ENCODE measurements around the gene CEACAM4.
A peak's percentile ranks its signal among the peaks of the same experiment; 100 is the strongest.

Gene CEACAM4

DNA sequence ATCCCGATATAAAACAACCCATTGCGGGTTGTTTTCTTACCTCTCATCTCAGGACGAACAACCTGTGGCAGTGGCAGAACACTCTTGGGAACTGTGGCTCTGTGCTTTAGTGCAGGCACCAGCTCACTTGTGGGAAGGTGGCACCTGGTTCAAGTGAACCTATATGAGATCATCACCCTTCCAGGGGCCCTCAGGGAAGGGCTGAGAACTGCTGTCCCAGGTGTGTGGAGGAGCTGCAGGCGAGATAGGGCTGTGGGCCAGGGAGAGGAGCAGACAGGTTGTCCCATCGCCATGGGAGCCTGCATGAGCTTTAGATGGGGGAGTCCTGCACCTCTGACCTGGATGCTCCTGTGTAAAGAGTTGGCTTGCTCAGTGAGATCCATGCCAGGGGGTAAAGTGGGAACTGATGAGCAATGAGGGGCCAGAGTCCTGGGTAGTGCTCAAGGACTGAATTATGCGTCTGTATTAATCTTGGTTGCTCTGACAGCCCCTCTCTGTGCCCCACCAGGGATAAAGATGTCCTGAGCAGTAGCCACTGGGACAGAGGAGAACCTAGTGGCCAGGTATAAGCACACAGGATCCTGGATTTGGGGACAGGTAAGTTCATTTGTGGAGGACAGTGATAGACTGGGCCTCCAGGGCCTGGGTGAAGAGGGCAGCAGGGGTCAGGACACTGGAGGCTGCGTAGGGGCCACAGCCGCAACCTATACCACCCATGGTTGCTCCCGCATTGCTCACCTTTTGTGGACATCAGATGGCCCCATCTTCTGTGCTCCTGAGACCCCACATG, 8.7 kb downstream of the CEACAM4 start:
- DNase-seq (ENCODE audit: low read depth), result no peak

DNA sequence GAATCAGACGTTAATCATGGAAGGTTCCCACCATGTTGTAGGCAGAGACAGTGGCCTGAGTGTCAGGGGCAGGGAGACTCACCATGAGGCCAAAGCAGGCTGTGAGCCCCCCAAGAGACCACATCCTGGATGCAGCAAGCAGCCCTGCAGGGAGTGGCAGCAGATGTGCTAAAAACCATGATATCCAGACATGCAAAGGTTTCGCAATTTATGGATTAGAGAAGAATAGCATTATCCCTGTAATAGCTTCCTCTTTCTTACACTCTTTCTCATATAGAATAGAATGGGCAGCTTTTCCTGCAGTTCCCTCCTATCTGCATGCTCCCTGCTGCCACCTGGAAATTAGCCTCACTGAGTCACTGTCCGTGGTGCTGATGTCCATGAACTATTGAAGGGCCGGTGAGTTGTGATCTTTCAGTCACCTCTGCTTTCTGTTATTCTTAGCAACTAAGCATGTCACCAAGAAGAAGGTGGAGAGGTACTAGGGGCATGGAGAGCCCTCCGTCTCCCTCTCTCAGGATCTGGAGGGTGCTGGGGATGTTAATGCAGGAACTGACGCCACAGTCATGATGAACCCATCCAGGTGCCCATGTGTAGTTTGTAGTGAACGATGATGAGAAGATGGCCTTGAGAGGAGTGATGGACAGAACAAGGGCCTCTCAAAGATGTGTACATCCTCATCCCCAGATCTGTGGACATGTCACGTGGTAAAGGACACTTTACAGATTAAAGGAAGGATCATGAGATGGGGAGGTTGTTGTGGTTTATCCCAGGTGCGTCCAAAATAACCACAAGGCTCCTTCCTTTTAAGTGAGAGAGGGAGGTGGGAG, 9.9 kb downstream of the CEACAM4 start:
- DNase-seq (ENCODE audit: low read depth), result no peak

DNA sequence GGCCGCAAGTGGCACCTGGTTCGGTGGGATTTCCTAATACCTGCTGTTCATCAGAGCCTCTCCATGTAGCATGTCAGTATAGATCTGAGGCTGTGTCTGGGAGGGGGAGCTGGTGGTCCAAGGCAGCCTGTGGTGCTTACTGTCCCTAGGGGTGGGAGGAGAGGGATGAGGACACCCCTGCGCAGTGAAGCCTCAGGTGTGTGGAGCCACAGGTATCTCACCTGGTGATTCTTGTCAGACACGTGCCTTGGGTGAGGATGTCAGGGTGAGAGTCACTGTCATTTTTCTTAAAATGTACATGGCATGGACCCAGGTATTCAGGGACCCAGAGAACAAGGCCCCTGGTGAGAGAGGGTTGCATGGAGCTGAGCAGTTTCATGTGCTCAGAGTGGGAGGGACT, 11.7 kb downstream of the CEACAM4 start:
- DNase-seq (ENCODE audit: low read depth), result no peak

DNA sequence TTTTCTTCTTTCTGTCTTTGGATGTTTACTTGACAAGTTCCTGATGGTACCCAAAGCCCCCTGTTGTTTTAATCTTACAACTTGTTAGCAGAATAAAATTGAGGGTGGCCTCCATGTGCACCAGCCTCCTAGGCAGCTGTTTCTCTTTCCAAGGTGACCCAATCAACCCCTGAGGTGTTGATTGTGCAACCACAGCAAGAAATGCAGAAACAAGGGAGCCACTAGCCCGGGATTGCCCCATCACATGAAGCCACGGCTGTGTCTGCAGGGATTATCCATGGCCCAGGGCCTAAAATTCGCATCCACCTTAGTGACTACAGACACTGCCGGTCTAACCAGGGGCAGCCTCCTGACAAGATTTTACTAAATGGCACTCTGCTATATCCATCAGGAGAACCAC, 14.4 kb downstream of the CEACAM4 start:
- no peak for DNase-seq (ENCODE audit: low read depth)

DNA sequence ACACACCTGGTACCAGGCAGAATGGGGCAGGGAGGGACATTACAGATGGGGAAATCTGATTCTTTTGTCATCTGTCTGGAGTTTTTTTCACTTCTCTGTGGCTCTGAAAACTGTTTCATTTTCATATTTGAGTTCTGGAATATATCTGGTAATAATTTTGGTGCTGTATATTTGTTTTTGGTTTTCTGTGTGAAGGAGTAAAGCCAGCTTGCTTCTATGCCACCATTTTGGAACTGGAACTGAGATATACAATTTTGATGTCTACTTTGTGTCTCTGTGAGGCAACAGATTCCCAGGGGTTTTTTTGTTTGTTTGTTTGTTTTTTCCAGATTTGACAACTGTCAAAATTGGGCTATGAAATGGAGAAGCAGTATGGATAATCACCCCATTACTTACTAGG, 16.1 kb downstream of the CEACAM4 start:
- no peak for DNase-seq (ENCODE audit: low read depth)

DNA sequence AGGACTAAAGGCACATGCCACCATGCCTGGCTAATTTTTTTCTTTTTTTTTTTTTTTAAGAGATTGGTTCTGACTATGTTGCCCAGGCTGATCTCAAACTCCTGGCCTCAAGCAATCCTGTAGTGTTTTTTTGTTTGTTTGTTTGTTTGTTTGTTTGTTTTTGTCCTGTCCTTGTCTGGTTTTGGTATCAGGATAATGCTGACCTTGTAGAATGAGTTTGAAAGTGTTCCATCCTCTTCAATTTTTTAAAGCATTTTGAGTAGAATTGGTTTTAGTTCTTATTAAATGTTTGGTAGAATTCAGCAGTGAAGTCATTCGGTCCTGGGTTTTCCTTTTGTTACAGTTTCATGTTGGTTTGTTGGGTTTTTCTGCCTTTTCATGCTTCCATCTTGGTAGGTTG, 19.2 kb downstream of the CEACAM4 start:
- DNase-seq (ENCODE audit: low read depth), result no peak

DNA sequence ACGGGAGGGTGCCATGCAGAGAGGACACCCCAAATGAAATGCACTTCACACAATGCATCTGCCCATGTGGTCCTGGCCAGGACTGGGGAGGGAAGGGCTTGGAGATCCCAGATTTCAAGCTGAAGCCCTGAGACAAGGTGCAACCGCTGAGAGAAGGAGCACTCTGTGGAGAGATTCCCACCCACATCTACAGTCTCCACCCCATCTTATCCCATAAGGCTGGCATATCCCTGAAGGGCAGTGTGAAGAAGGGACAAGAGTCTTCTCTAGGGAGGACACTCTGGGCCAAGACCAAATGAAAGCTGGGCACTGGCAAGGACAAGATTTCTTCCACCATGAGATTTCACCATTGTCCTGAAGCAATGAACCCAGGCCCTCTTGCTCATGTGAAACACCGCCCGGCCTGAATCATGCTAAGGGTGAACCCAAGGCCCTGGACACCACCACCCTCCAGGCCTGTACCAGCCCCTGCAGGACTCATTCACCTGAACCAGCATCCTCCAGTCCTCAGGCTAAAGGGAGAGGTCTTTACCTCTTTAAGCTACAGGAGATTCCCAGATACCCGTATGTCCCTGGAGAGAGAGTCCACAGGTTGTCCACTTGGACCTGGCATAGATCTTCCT, 20.5 kb downstream of the CEACAM4 start:
- DNase-seq (ENCODE audit: low read depth), result no peak

DNA sequence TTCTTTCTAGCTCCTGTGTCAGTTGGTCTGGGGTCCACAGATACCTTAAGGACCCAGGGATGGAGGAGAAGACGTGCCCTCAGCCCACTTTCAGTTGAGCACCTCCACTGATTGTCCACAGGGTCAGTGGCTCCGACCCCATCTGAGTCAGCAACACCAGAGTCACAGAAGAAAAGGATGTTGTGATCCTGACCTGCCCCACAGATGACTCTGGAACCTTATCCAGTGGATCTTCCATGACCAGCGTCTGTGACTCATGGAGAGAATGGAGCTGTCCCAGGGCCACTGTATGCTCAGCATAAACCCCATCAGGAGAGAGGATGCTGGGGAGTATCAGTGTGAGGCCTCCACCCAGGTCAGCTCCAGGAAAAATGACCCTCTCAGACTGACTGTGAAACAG, 22.0 kb downstream of the CEACAM4 start:
- DNase-seq (ENCODE audit: low read depth), result no peak

DNA sequence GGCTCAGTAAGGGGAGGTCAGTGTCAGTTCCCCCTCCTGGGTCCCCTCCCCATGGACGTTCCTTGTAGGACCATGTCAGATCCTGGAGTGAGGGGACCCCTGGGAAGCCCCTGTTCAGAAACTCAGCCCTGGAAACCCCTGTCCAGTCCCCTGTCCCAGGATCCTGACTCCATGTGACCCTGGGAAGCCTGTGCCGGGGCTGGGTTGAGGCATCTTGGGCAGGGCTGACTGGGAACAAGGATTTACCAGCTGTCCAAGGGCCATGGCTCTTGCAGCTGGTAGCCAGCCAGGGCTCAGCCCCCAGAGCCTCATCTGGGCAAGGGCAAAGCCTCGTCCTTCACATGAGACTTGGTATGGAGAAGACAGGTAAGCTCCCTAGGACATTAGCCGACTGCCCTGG, 25.1 kb downstream of the CEACAM4 start:
- no peak for DNase-seq (ENCODE audit: low read depth)

DNA sequence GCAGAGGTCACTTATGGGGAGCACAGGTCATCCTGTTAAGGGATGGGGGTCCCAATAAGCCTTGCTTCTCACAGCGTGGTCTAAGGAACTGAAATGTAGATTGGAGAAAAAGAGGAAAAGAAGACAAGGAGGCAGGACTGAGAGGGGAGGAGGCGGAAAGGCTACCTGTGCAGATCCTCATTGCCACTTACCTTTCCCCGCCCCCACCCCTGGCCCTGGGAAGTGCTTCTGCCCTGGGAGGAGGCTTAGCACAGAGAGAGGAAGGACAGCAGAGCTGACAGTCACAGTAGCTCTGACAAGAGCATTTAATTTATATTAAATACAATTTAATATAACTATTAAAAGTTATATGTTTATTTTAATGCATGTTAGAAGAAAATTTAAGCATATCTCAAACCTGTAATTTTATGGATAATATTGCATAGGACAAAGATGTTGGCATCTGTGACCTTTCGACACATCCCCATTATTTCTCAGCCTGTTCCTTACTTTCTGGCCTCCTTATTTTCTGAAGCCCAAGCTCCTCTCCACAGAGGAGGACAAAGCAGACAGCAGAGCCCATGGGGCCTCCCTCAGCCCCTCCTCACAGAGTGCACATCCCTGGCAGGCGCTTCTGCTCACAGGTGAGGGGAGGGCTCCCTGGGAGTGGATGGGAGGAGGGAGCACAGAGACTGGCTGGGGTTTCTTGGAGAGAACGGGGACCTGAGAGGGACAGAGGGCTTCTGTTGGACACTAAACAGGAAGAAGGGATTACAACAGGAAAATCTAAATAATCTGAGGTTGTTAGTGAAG, 27.5 kb downstream of the CEACAM4 start:
- no peak for DNase-seq (ENCODE audit: low read depth)

DNA sequence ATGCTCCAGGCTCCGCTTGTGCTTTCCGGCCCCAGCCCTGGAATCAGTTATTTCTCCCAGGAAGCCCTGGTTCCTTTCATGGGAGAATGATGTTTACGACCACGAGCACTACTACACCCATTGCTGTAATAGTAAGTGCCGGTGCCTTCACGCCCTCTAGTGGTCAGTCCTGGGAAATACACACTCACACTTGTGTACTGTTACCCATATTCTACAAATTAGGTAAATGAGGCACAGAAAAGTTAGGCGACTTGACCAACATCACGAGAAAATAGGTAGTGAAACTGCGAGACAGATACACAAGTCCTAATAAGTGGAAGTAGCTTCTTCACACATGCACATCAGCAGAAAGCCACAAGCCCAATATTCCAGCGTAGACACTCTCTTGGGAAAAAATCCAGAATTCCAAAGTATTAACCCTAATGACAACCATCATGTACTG, 29.3 kb downstream of the CEACAM4 start:
- peak; percentile 26 for DNase-seq (ENCODE audit: low read depth)

DNA sequence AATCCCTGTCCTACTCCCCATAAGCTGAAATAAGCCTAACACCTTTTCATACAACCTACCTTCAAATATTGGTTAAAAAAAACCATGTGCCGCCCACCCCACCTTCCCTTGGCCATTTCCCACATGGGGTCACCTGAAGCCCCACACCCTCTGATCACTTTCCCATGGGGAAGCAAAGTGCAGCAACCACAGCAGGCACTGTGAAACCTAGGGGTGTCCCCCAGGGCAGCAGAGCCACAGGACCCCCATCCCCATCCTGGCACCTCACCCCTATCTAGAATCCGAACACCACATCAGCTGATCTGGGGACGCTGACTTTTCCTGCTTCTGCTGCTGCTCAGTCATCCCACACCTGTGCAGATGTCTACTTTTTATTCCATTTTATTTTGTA, 31.0 kb downstream of the CEACAM4 start:
- no peak for DNase-seq (ENCODE audit: low read depth)

DNA sequence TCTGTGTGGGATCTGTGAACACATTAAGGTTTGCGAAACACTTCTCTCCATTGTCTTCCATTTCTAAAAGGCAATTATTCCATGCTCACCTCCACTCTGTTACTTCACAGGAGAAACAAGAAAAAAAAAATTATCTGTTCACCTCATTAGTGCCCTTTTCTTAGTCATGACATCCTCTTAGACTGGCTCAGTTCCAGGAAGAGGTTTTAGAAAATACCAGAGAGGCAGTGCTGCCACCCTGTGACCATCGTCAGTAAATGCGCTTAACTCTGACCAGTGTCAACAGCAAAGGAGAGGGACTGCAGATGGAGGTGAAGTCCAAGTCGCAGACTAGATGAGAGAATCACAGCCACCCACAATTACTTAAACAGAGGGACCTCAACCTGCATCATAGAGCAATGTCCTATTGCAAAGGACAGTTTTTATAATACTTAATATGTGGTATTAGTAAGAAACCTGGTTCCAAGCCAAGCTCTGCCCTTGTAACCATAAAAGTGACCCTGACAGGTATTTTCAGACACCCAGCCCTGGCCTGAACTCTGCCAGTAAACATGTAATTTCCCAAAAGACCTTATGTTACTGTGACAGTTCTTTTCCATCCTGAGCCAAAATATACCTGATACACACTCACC, 31.5 kb downstream of the CEACAM4 start:
- no peak for DNase-seq (ENCODE audit: low read depth)

DNA sequence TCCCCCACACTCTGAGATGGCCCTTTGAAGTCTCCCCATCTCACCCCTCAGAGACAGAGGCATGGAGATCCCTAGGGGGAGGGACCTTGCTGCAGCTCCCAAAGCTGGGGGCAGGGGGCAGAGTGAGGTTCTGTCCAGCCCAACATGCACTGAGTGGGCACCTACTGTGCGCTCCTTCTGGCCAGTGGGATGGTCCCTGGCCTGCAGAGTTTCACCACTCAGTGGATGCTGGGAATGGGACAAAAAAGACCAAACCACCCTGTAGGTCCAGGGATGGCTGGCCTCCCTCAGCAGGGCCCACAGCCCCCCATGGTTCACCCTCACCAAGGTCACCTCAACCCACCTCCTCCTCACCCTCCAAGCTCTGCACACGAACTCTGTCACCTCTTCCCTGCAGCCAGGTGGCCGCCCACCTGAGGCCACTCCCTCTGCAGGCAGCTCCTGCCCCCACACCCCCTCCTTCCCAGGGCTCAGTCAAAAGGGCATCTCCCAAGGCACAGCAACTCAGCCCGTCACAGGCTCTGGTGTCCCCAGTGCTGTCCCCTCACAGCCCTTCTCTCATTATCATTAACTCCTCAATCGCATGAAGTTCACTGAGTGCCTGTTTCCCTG, 34.8 kb downstream of the CEACAM4 start:
- no peak for DNase-seq (ENCODE audit: low read depth)

DNA sequence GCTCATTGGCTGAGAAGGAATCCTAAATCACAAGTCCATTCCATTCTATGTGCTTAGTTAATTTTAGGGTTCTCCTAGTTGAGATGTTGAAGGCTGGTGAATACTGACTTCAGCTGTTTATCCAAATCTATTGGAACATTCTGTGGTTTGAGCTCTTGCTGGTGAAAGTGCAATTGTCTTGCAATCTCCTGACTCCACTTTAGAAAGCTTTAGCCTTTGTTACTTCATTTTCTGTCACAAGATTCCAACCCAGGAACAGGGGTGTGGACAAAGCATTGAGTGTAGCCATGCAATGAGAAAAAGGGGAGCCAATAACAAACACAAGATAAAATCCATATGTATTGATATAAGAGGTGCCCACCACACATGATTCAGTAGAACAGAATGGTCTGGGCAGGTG, 35.9 kb downstream of the CEACAM4 start:
- no peak for DNase-seq (ENCODE audit: low read depth)

DNA sequence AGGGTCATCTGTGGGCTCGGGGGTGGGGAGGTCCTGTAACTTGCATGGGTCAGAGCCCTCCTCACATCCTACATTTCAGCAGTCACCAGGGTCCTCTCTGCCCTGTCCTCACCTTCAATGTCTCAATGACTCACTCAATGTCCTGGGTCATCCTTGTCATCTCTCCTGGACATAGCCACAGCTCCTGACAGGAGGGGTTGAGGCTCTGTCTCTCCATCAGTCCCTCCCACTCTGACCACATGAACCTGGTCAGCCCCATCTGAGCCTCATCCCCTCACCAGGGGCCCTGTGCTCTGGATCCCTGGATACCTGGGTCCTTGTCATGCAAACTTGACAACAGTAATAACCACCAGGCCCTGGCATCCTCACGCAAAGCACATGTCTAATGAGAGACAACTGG, 37.5 kb downstream of the CEACAM4 start:
- no peak for DNase-seq (ENCODE audit: low read depth)

DNA sequence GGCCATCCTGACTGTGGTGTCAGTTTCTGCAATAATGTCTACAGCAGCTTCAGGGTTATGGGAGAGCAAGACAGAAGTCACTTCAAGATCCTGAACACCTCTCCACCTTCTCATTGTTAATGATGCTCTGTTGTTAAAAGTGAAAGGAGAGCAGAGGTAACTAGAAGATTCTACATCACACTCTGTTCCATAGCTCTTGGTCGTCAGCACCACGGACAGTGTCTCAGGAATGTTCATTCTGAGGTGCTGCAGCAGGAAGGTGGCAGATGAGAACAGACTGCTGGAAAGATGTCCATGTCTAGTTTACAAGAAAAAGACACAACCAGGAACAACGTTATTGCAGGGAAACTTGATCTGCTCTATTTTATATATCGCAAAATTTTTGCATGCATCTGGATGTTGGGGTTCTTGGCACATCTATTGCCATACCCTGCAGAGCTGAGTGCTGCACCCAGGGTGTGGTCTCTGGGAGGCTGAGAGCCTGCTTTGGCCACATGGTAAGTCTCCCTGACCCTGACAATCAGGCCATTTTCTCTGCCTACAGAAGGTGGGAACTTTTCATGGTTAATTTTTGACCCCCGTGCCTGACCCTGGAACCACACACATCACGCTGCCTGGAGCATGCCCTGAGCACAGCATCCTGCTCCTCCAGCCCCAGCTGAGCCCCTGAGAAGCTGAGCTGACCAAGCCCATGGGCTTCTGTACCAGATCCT, 38.2 kb downstream of the CEACAM4 start:
- DNase-seq (ENCODE audit: low read depth), result no peak

DNA sequence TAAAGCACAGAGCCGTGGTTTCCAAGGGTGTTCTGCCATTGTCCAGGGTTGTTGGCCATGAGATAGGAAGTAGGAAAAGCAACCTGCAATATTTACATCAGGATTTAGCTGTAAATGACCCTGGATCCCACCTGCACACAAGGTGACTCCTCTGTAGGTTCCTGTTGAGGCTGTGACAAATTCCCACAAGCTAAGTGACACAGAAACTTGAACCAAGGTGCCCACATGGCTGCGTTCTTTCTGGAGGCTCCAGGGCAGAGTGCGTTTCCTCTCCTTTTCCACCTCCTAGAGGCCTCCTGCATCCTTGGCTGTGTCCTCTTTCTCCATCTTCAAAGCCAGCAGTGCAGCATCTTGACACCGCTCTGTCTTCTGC, 39.0 kb downstream of the CEACAM4 start:
- DNase-seq (ENCODE audit: low read depth), result no peak

DNA sequence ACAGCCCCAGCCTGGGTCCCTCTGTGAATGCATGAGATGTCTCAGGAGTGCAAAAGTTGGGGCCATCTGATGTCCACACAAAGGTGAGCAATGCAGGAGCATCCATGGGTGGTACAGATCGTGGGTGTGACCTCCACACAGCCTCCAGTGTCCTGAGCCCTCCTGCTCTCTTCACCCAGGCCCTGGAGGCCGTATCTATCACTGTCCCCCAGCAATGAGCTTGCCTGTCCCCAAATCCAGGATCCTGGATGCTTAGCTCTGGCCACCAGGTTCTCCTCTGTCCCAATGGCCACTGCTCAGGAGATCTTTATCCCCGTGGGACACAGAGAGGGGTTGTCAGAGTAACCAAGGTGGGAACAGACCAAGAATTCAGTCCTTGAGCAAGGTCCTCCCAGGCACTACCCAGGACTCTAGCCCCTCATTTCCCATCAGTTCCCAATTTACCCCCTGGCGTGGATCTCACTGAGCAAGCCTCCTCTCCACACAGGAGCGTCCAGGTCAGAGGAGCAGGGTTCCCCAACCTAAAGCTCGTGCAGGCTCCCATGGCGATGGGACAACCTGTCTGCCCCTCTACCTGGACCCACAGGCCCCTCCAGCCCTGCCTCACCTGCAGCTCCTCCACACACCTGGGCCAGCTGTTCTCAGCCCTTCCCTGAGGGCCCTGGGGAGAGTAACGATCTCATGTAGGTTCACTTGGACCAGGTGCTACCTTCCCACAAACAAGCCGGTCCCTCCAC, 39.6 kb downstream of the CEACAM4 start:
- DNase-seq (ENCODE audit: low read depth), result no peak

DNA sequence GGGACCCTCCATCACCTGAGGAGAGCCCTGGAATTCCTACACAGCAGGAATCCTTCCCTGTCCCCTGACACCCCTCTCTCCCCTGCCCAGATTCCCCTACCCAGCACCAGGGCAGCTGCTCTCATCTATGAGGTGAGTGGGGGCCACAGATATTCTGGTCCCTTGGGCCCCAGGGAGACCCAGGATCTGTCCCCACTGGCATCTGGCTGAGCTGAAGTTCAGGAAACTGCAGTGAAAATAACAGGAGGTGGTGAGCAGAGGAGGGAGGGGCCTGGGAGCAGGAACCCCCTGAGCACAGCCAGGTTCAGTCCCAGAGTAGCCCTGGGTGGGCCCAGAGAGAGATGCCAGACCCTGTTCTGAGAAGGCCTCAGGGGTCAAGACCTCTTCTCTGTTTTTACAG, 40.8 kb downstream of the CEACAM4 start:
- no peak for DNase-seq (ENCODE audit: low read depth)
